Smooth muscle cell (in vitro differentiated cells): ENCODE measurements around the gene ATP6V0C. TPM values are rescaled to one million over a fixed set of nuclear protein-coding genes. Genes with fewer than 3 reads are reported as not detected.
A peak's percentile ranks its signal among the peaks of the same experiment; 100 is the strongest.

Experiments used
- DNase-seq: peaks from one replicate; lab custom pipeline; 2025; ENCODE audit not compliant: unreplicated experiment; lab: John Stamatoyannopoulos, UW
- H2AFZ ChIP-seq: fragments of 200-600 bp; sonication (generic); 2 replicates; pipeline ENCODE4 v1.6.0; 2016; ENCODE audit warnings: antibody characterized with exemption, low read depth, mild to moderate bottlenecking
- H3F3A ChIP-seq: fragments of 200-600 bp; sonication (generic); 2 replicates; pipeline ENCODE4 v1.6.0; 2017; ENCODE audit warnings: antibody characterized with exemption, low read depth
- H3K27ac ChIP-seq: fragments of 200-600 bp; sonication (generic); 2 replicates; pipeline ENCODE4 v1.5.1; 2016; ENCODE audit warnings: low read depth, mild to moderate bottlenecking
- H3K27me3 ChIP-seq: fragments of 200-600 bp; sonication (generic); 2 replicates; pipeline ENCODE4 v1.6.1; 2016; ENCODE audit warnings: low read depth, mild to moderate bottlenecking
- H3K36me3 ChIP-seq: fragments of 200-600 bp; sonication (generic); 2 replicates; pipeline ENCODE4 v1.5.1; 2016; ENCODE audit warnings: low read depth
- H3K4me1 ChIP-seq: fragments of 200-600 bp; sonication (generic); 2 replicates; pipeline ENCODE4 v1.5.1; 2016; ENCODE audit warnings: low read depth
- H3K4me2 ChIP-seq: fragments of 200-600 bp; sonication (generic); 2 replicates; pipeline ENCODE4 v1.6.0; 2016; ENCODE audit warnings: mild to moderate bottlenecking
- H3K4me3 ChIP-seq: fragments of 200-600 bp; sonication (generic); 2 replicates; pipeline ENCODE4 v1.5.1; 2016; ENCODE audit warnings: mild to moderate bottlenecking
- H3K79me2 ChIP-seq: fragments of 200-600 bp; sonication (generic); 2 replicates; pipeline ENCODE4 v1.6.0; 2016; ENCODE audit warnings: low read depth, mild to moderate bottlenecking
- H3K9ac ChIP-seq: fragments of 200-600 bp; sonication (generic); 2 replicates; pipeline ENCODE4 v1.6.0; 2016; ENCODE audit warnings: low read depth
- H3K9me3 ChIP-seq: fragments of 200-600 bp; sonication (generic); replicated peaks from 2 replicates; pipeline ENCODE4 v1.5.1; 2016; ENCODE audit warnings: low read depth
- H4K20me1 ChIP-seq: fragments of 200-600 bp; sonication (generic); 2 replicates; pipeline ENCODE4 v1.6.0; 2016; ENCODE audit warnings: low read depth
- CTCF ChIP-seq: fragments of 200-600 bp; sonication (generic); IDR thresholded peaks from 2 replicates; pipeline ENCODE4 v1.5.1; 2017; ENCODE audit warnings: borderline replicate concordance, mild to moderate bottlenecking, antibody characterized with exemption; ENCODE audit not compliant: insufficient read depth, poor library complexity, severe bottlenecking
- WGBS: methylation state at CpG from one replicate; pipeline ENCODE4 v1.1.7; 2016; ENCODE audit warnings: low lambda C conversion rate; 5-methylcytosine and 5-hydroxymethylcytosine counted together
- polyA plus RNA-seq: library from polyadenylated mRNA; unstranded; fragments of >200 nt; fragmentation: Nextera tagmentation; extraction: Ambion mirVana; gene quantifications from 2 replicates; pipeline ENCODE4 v1.2.1, GENCODE V29; 2016
- total RNA-seq: library from RNA; depleted of rRNA; stranded (reverse); fragments of >200 nt; gene quantifications from 2 replicates; pipeline ENCODE4 v1.2.3, GENCODE V29; 2014

Gene ATP6V0C
- total and polyA plus RNA-seq, 2 experiments from 2014 or later, result 99.2 to 207 TPM

- no peak overlapping the region for H3K9ac ChIP-seq
- no peak overlapping the region for H2AFZ ChIP-seq
- no peaks in the 10 kb centered on the region for H3K9me3 ChIP-seq
- peaks cover 5% of the 10 kb centered on the region for H3F3A ChIP-seq
- no peak overlapping the region for H3K27ac ChIP-seq
- peaks cover 9% of the 10 kb centered on the region for H3K4me1 ChIP-seq
- no peaks in the 10 kb centered on the region for H4K20me1 ChIP-seq
- TF ChIP-seq CTCF, result no peak
- no peak for DNase-seq
- no peak overlapping the region for H3K4me3 ChIP-seq
- WGBS, result 93% methylated on average over 11 of the region's 11 CpGs
- H3K4me2 ChIP-seq, result no peak overlapping the region
- H3K27me3 ChIP-seq, result no peaks in the 10 kb centered on the region
- no peaks in the 10 kb centered on the region for H3K79me2 ChIP-seq
- H3K36me3 ChIP-seq, result no peaks in the 10 kb centered on the region
Measured at GRCh38 chr16:2507665-2508064, 6.1 kb upstream of the ATP6V0C start.

GRCh38 chr16:2508722-2509400, 4.9 kb upstream of the ATP6V0C start:
- no peak for DNase-seq
- Histone ChIP-seq H3K9ac (no peak overlapping the region), H3K27ac (no peak overlapping the region), H2AFZ (no peak overlapping the region), H3K4me2 (no peak overlapping the region), H3K27me3 (no peaks in the 10 kb centered on the region), H3K4me3 (no peak overlapping the region), H3K9me3 (no peaks in the 10 kb centered on the region), H3K36me3 (no peaks in the 10 kb centered on the region), H3F3A (peaks cover 5% of the 10 kb centered on the region), H3K4me1 (peaks cover 16% of the 10 kb centered on the region), H3K79me2 (no peaks in the 10 kb centered on the region), H4K20me1 (no peaks in the 10 kb centered on the region)
- WGBS, result 90% methylated on average over 18 of the region's 18 CpGs
- no peak for TF ChIP-seq CTCF

GRCh38 chr16:2511128-2511800, 2.5 kb upstream of the ATP6V0C start:
- Histone ChIP-seq H4K20me1 (peaks cover 19% of the 10 kb centered on the region), H3F3A (peaks cover 3% of the 10 kb centered on the region), H3K4me2 (peak overlapping the region; percentile 72), H3K9ac (peak overlapping the region; percentile 68), H3K27ac (no peak overlapping the region), H2AFZ (no peak overlapping the region), H3K4me1 (peaks cover 29% of the 10 kb centered on the region), H3K79me2 (peaks cover 24% of the 10 kb centered on the region), H3K4me3 (no peak overlapping the region), H3K9me3 (no peaks in the 10 kb centered on the region), H3K36me3 (no peaks in the 10 kb centered on the region), H3K27me3 (no peaks in the 10 kb centered on the region)
- no peak for TF ChIP-seq CTCF
- DNase-seq, result peak; percentile 41
- 48% methylated on average over 13 of the region's 24 CpGs for WGBS
